ENCODE results near the gene P4HA2.

The P4HA2 gene

GRCh38 chr5:132250547-132250946 lies 22.9 kb upstream of the P4HA2 start:
- DNase-seq (ENCODE audit: low spot score), result no peak

- no peak for DNase-seq (ENCODE audit: low spot score)
Measured at GRCh38 chr5:132246806-132247205, 19.2 kb upstream of the P4HA2 start.

- no peak for DNase-seq (ENCODE audit: low spot score)
Measured at GRCh38 chr5:132245593-132245992, 17.9 kb upstream of the P4HA2 start.

- no peak for DNase-seq (ENCODE audit: low spot score)
Measured at GRCh38 chr5:132243366-132243977, 15.8 kb upstream of the P4HA2 start.

- no peak for DNase-seq (ENCODE audit: low spot score)
Measured at GRCh38 chr5:132239776-132240175, 12.1 kb upstream of the P4HA2 start.

- DNase-seq (ENCODE audit: low spot score), result no peak
Measured at GRCh38 chr5:132238901-132239500, 11.3 kb upstream of the P4HA2 start.

GRCh38 chr5:132238169-132238744 lies 10.6 kb upstream of the P4HA2 start:
- DNase-seq (ENCODE audit: low spot score), result no peak

- no peak for DNase-seq (ENCODE audit: low spot score)
Measured at GRCh38 chr5:132237670-132238069, 10.0 kb upstream of the P4HA2 start.

GRCh38 chr5:132237141-132237540 lies 9.5 kb upstream of the P4HA2 start:
- DNase-seq (ENCODE audit: low spot score), result no peak

- no peak for DNase-seq (ENCODE audit: low spot score)
Measured at GRCh38 chr5:132235340-132235739, 7.7 kb upstream of the P4HA2 start.

- no peak for DNase-seq (ENCODE audit: low spot score)
Measured at GRCh38 chr5:132234684-132235062, 7.0 kb upstream of the P4HA2 start.

- no peak for DNase-seq (ENCODE audit: low spot score)
Measured at GRCh38 chr5:132233811-132234683, 6.4 kb upstream of the P4HA2 start.

- DNase-seq (ENCODE audit: low spot score), result no peak
Measured at GRCh38 chr5:132233081-132233480, 5.4 kb upstream of the P4HA2 start.

- no peak for DNase-seq (ENCODE audit: low spot score)
Measured at GRCh38 chr5:132232465-132232864, 4.8 kb upstream of the P4HA2 start.

GRCh38 chr5:132230871-132231270 lies 3.2 kb upstream of the P4HA2 start:
- DNase-seq (ENCODE audit: low spot score), result no peak

- no peak for DNase-seq (ENCODE audit: low spot score)
Measured at GRCh38 chr5:132229236-132229635, 1.6 kb upstream of the P4HA2 start.

GRCh38 chr5:132228241-132229035 lies 785 bp upstream of the P4HA2 start:
- no peak for DNase-seq (ENCODE audit: low spot score)

- no peak for DNase-seq (ENCODE audit: low spot score)
Measured at GRCh38 chr5:132227235-132227484, 493 bp downstream of the P4HA2 start.

GRCh38 chr5:132226516-132227234 lies 978 bp downstream of the P4HA2 start:
- DNase-seq (ENCODE audit: low spot score), result no peak

- DNase-seq (ENCODE audit: low spot score), result peak; percentile 55
Measured at GRCh38 chr5:132225165-132226032, 2.3 kb downstream of the P4HA2 start.

GRCh38 chr5:132224716-132225115 lies 2.9 kb downstream of the P4HA2 start:
- DNase-seq (ENCODE audit: low spot score), result no peak

All from putamen (tissue), 1 donor.